ENCODE results near the gene ELF1.

ELF1 gene

GRCh38 chr13:40983259-40983658 lies 35.9 kb downstream of the ELF1 start:
- Histone ChIP-seq H3K9me3 (ENCODE audit: insufficient read depth, low read depth, low read length) (no peaks in the 10 kb centered on the region), H2AFZ (ENCODE audit: low read length) (no peak overlapping the region), H3K4me1 (ENCODE audit: insufficient read depth, low read length, poor library complexity, severe bottlenecking) (peaks cover 70% of the 10 kb centered on the region), H3K4me3 (ENCODE audit: low read length, poor library complexity, severe bottlenecking) (peak overlapping the region; percentile 79), H3K36me3 (ENCODE audit: insufficient read depth, low read length) (peaks cover 42% of the 10 kb centered on the region), H3K79me2 (ENCODE audit: insufficient read depth, low read length) (peaks cover 98% of the 10 kb centered on the region), H3K4me2 (ENCODE audit: low read depth, low read length, poor library complexity, severe bottlenecking) (peak overlapping the region; percentile 94), H3F3A (ENCODE audit: low read depth) (peaks cover 19% of the 10 kb centered on the region), H3K9me2 (replicated peaks; ENCODE audit: low read depth, low read length) (no peaks in the 10 kb centered on the region), H4K20me1 (ENCODE audit: insufficient read depth, low read length, poor library complexity, severe bottlenecking) (peaks cover 91% of the 10 kb centered on the region), H3K9ac (ENCODE audit: low read depth, low read length, poor library complexity, severe bottlenecking) (peak overlapping the region; percentile 81), H3K27me3 (ENCODE audit: insufficient read depth, low read length, poor library complexity, severe bottlenecking) (no peaks in the 10 kb centered on the region)
- TF ChIP-seq EZH2phosphoT487 (IDR thresholded peaks at IDR 0.05; ENCODE audit: borderline replicate concordance) (no peak), CTCF (conservative IDR thresholded peaks at IDR 0.05; ENCODE audit: low read length) (no peak)

GRCh38 chr13:40982772-40983171 lies 36.3 kb downstream of the ELF1 start:
- Histone ChIP-seq H3K36me3 (ENCODE audit: insufficient read depth, low read length) (peaks cover 46% of the 10 kb centered on the region), H3K4me3 (ENCODE audit: low read length, poor library complexity, severe bottlenecking) (peak overlapping the region; percentile 79), H3K9ac (ENCODE audit: low read depth, low read length, poor library complexity, severe bottlenecking) (peak overlapping the region; percentile 81), H3K4me1 (ENCODE audit: insufficient read depth, low read length, poor library complexity, severe bottlenecking) (peaks cover 66% of the 10 kb centered on the region), H3K4me2 (ENCODE audit: low read depth, low read length, poor library complexity, severe bottlenecking) (peak overlapping the region; percentile 94), H3K9me3 (ENCODE audit: insufficient read depth, low read depth, low read length) (no peaks in the 10 kb centered on the region), H3K9me2 (replicated peaks; ENCODE audit: low read depth, low read length) (no peaks in the 10 kb centered on the region), H2AFZ (ENCODE audit: low read length) (no peak overlapping the region), H3K27me3 (ENCODE audit: insufficient read depth, low read length, poor library complexity, severe bottlenecking) (no peaks in the 10 kb centered on the region), H3F3A (ENCODE audit: low read depth) (peaks cover 19% of the 10 kb centered on the region), H3K79me2 (ENCODE audit: insufficient read depth, low read length) (peaks cover 98% of the 10 kb centered on the region), H4K20me1 (ENCODE audit: insufficient read depth, low read length, poor library complexity, severe bottlenecking) (peaks cover 91% of the 10 kb centered on the region)
- no peak for TF ChIP-seq EZH2phosphoT487 (IDR thresholded peaks at IDR 0.05; ENCODE audit: borderline replicate concordance)
- no peak for TF ChIP-seq CTCF (conservative IDR thresholded peaks at IDR 0.05; ENCODE audit: low read length)

GRCh38 chr13:40981949-40982348 lies 37.2 kb downstream of the ELF1 start:
- Histone ChIP-seq H3K27me3 (ENCODE audit: insufficient read depth, low read length, poor library complexity, severe bottlenecking) (no peaks in the 10 kb centered on the region), H3F3A (ENCODE audit: low read depth) (peaks cover 19% of the 10 kb centered on the region), H3K9me2 (replicated peaks; ENCODE audit: low read depth, low read length) (no peaks in the 10 kb centered on the region), H3K79me2 (ENCODE audit: insufficient read depth, low read length) (peaks cover 98% of the 10 kb centered on the region), H3K4me3 (ENCODE audit: low read length, poor library complexity, severe bottlenecking) (peak overlapping the region; percentile 79), H4K20me1 (ENCODE audit: insufficient read depth, low read length, poor library complexity, severe bottlenecking) (peaks cover 93% of the 10 kb centered on the region), H3K9me3 (ENCODE audit: insufficient read depth, low read depth, low read length) (no peaks in the 10 kb centered on the region), H3K4me1 (ENCODE audit: insufficient read depth, low read length, poor library complexity, severe bottlenecking) (peaks cover 69% of the 10 kb centered on the region), H2AFZ (ENCODE audit: low read length) (no peak overlapping the region), H3K9ac (ENCODE audit: low read depth, low read length, poor library complexity, severe bottlenecking) (peak overlapping the region; percentile 81), H3K36me3 (ENCODE audit: insufficient read depth, low read length) (peaks cover 54% of the 10 kb centered on the region), H3K4me2 (ENCODE audit: low read depth, low read length, poor library complexity, severe bottlenecking) (peak overlapping the region; percentile 94)
- TF ChIP-seq CTCF (conservative IDR thresholded peaks at IDR 0.05; ENCODE audit: low read length) (no peak), EZH2phosphoT487 (IDR thresholded peaks at IDR 0.05; ENCODE audit: borderline replicate concordance) (no peak)
